ENCODE data around the gene FBXL13.
"Not testable (repeated sequence)": the region's sequence is repeated elsewhere in the genome, so short reads cannot be mapped to it uniquely, and the experiment has no call there.

FBXL13 gene

DNA sequence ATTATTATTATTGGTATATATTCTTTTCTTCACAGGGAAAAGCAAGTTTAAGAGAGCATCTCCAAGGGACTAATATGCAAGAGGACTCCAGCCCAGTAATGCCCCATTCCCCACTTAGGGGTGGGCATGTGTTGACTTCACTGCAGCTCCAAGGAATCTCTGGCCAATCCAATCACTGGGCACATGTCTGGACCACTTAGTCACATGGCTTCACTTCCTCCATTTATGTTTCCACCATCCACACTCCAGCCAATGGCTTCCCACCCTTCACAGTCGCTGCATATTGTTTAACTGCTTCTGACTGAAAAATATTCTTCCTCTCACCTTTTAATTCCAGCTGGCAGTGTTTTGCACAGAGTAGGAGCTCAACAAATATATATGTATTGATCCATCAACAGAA, 43.6 kb downstream of the FBXL13 start:
- DNase-seq, result no peak
- Histone ChIP-seq H3K4me3 (ENCODE audit: low read depth, low read length) (no peak overlapping the region), H3K9me3 (ENCODE audit: severe bottlenecking) (no peaks in the 10 kb centered on the region), H3K27ac (no peak overlapping the region), H3K27me3 (ENCODE audit: insufficient read depth, low read depth, severe bottlenecking) (no peaks in the 10 kb centered on the region), H3K36me3 (no peaks in the 10 kb centered on the region)
- TF ChIP-seq CTCF (IDR thresholded peaks at IDR 0.05; ENCODE audit: low read depth, low read length), result no peak

DNA sequence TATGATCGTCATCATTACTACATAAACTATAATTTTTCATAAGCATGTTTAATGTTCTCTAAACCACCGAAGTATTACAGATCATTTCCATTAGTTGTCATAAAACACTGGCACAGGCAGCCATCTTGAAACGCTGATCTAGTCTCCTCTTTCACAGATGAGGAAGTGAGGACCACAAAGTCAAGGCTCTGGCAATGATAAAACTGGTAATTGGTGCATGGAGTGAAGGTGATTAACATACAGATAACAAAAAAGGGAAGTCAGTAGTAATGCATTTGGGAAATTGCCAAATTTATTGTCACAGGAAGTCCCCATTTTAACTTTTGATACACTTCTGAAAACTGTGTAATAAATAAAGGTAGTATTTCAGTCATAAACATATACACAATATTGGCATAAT, 49.3 kb downstream of the FBXL13 start:
- Histone ChIP-seq H3K9me3 (ENCODE audit: severe bottlenecking) (no peaks in the 10 kb centered on the region), H3K4me3 (ENCODE audit: low read depth, low read length) (no peak overlapping the region), H3K36me3 (no peaks in the 10 kb centered on the region), H3K27ac (no peak overlapping the region), H3K27me3 (ENCODE audit: insufficient read depth, low read depth, severe bottlenecking) (no peaks in the 10 kb centered on the region)
- no peak for DNase-seq
- no peak for TF ChIP-seq CTCF (IDR thresholded peaks at IDR 0.05; ENCODE audit: low read depth, low read length)

GRCh38 chr7:103023578-103023977, 51.0 kb downstream of the FBXL13 start:
- not testable (repeated sequence) for H3K9me3 ChIP-seq (ENCODE audit: severe bottlenecking); H3K27me3 ChIP-seq (ENCODE audit: insufficient read depth, low read depth, severe bottlenecking); H3K4me3 ChIP-seq (ENCODE audit: low read depth, low read length); H3K27ac ChIP-seq; H3K36me3 ChIP-seq; DNase-seq

- DNase-seq; H3K27me3 ChIP-seq (ENCODE audit: insufficient read depth, low read depth, severe bottlenecking); H3K27ac ChIP-seq; H3K4me3 ChIP-seq (ENCODE audit: low read depth, low read length); H3K9me3 ChIP-seq (ENCODE audit: severe bottlenecking); H3K36me3 ChIP-seq: not testable (repeated sequence)
These were observed 53.1 kb downstream of the FBXL13 start for GRCh38 chr7:103021490-103021889.

GRCh38 chr7:103020876-103021275, 53.7 kb downstream of the FBXL13 start:
- DNase-seq; H3K9me3 ChIP-seq (ENCODE audit: severe bottlenecking); H3K4me3 ChIP-seq (ENCODE audit: low read depth, low read length); H3K27me3 ChIP-seq (ENCODE audit: insufficient read depth, low read depth, severe bottlenecking); H3K36me3 ChIP-seq; H3K27ac ChIP-seq: not testable (repeated sequence)

DNA sequence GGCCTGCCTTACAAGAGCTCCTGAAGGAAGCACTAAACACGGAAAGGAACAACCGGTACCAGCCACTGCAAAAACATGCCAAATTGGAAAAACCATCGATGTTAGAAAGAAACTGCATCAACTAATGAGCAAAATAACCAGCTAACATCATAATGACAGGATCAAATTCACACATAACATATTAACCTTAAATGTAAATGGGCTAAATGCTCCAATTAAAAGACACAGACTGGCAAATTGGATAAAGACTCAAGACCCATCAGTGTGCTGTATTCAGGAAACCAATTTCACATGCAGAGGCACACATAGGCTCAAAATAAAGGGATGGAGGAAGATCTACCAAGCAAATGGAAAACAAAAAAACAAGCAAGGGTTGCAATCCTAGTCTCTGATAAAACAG, 56.3 kb downstream of the FBXL13 start:
- H3K36me3 ChIP-seq; H3K9me3 ChIP-seq (ENCODE audit: severe bottlenecking); H3K27ac ChIP-seq; DNase-seq; H3K27me3 ChIP-seq (ENCODE audit: insufficient read depth, low read depth, severe bottlenecking); H3K4me3 ChIP-seq (ENCODE audit: low read depth, low read length): not testable (repeated sequence)

DNA sequence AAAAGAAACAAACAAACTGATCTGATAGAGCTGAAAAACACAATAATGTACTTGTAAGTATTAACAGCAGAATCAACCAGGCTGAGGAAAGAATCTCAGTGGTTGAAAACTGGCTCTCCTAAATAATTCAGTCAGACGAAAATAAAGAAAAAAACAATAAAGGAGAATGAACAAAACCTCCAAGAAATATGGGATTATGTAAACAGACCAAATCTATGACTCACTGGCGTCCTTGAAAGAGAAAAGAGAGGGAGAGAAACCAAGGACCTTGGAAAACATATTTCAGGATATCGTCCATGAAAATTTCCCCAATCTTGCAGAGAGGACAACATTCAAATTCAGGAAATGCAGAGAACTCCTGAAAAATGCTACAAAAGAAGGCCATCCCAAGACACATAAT, 62.9 kb downstream of the FBXL13 start:
- Histone ChIP-seq H3K4me3 (ENCODE audit: low read depth, low read length) (no peak overlapping the region), H3K27ac (no peak overlapping the region), H3K27me3 (ENCODE audit: insufficient read depth, low read depth, severe bottlenecking) (no peaks in the 10 kb centered on the region), H3K36me3 (no peaks in the 10 kb centered on the region), H3K9me3 (ENCODE audit: severe bottlenecking) (peaks cover 8% of the 10 kb centered on the region)
- DNase-seq, result no peak
- no peak for TF ChIP-seq CTCF (IDR thresholded peaks at IDR 0.05; ENCODE audit: low read depth, low read length)

DNA sequence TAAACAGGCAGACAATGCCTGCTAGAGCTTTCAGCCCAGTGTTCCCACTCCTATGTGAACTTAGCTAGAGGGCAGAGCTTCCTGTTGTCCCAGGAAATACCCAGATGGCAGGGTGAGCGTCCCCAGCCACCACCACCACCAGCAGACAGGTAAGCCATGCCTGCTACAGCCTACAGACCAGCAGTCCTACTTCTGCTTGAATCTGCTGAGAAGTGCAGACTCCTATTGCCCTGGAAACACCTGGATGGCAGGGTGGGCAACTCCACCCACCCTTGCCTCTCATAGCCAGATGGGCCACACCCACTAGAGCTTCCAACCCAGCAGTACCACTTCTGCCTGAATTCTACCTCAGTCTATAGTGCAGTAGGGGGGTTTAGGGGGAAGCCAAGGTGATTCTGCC, 64.4 kb downstream of the FBXL13 start:
- Histone ChIP-seq H3K27ac (no peak overlapping the region), H3K36me3 (no peaks in the 10 kb centered on the region), H3K9me3 (ENCODE audit: severe bottlenecking) (no peaks in the 10 kb centered on the region), H3K4me3 (ENCODE audit: low read depth, low read length) (no peak overlapping the region), H3K27me3 (ENCODE audit: insufficient read depth, low read depth, severe bottlenecking) (no peaks in the 10 kb centered on the region)
- DNase-seq, result no peak
- no peak for TF ChIP-seq CTCF (IDR thresholded peaks at IDR 0.05; ENCODE audit: low read depth, low read length)
